GM08714 (cell line): ENCODE measurements around the gene FUT7.

Source experiments
- H3K4me3 ChIP-seq: fragments of 200-500 bp; sonication (Bioruptor generic); 2 replicates; pipeline ENCODE4 v1.5.1; 2014; ENCODE audit warnings: mild to moderate bottlenecking, low read length, inconsistent platforms
- ZNF274 ChIP-seq: IDR thresholded peaks from 2 replicates; pipeline ENCODE4 v1.6.1; 2012; ENCODE audit warnings: mild to moderate bottlenecking, low read depth, low read length

Gene FUT7

GRCh38 chr9:137031904-137032640, at the start of gene FUT7:
TSS of gene FUT7 (minus strand) at chr9:137032088. CDS start at chr9:137031991, 97 bp downstream.
- no peak within 1 kb of the TSS for H3K4me3 ChIP-seq
- TF ChIP-seq ZNF274: no peak

- no peak overlapping the region for H3K4me3 ChIP-seq
- no peak for TF ChIP-seq ZNF274
These were observed 48.6 kb upstream of the FUT7 start for GRCh38 chr9:137080260-137081122.

- TF ChIP-seq ZNF274: no peak
- H3K4me3 ChIP-seq: no peak overlapping the region
These were observed 47.5 kb upstream of the FUT7 start for GRCh38 chr9:137079401-137079787.

GRCh38 chr9:137078701-137079400, 47.0 kb upstream of the FUT7 start:
- H3K4me3 ChIP-seq: no peak overlapping the region
- TF ChIP-seq ZNF274: no peak

GRCh38 chr9:137077758-137078693, 46.1 kb upstream of the FUT7 start:
- peak overlapping the region; percentile 50; the same call in 1 of the 2 replicates for H3K4me3 ChIP-seq
- TF ChIP-seq ZNF274: no peak

GRCh38 chr9:137077010-137077747, 45.3 kb upstream of the FUT7 start, which contains the start of gene UAP1L1:
TSS of gene UAP1L1 (plus strand) at chr9:137077517. CDS start at chr9:137077533, 16 bp downstream.
- peak within 1 kb of the TSS; percentile 50; the same call in 1 of the 2 replicates for H3K4me3 ChIP-seq
- TF ChIP-seq ZNF274: no peak

GRCh38 chr9:137076636-137077009, 44.7 kb upstream of the FUT7 start:
- no peak overlapping the region; the same call in 1 of the 2 replicates for H3K4me3 ChIP-seq
- TF ChIP-seq ZNF274: no peak

- no peak overlapping the region for H3K4me3 ChIP-seq
- TF ChIP-seq ZNF274: no peak
These were observed 43.4 kb upstream of the FUT7 start for GRCh38 chr9:137075275-137075775.

GRCh38 chr9:137074657-137075274, 42.9 kb upstream of the FUT7 start:
- no peak for TF ChIP-seq ZNF274
- H3K4me3 ChIP-seq: no peak overlapping the region

- TF ChIP-seq ZNF274: no peak
- H3K4me3 ChIP-seq: no peak overlapping the region
These were observed 42.1 kb upstream of the FUT7 start for GRCh38 chr9:137073992-137074399.

GRCh38 chr9:137071282-137071681, 39.4 kb upstream of the FUT7 start:
- TF ChIP-seq ZNF274: no peak
- H3K4me3 ChIP-seq: no peak overlapping the region; the same call in 1 of the 2 replicates

- TF ChIP-seq ZNF274: no peak
- peak overlapping the region; percentile 4; the same call in 1 of the 2 replicates for H3K4me3 ChIP-seq
These were observed 39.0 kb upstream of the FUT7 start for GRCh38 chr9:137070906-137071275.
